Left colon (tissue), 2 donors: ENCODE data around the gene FLT3LG. TPM values are rescaled to one million over a fixed set of nuclear protein-coding genes. Genes with fewer than 3 reads are reported as not detected.
"Not testable (repeated sequence)": the region's sequence is repeated elsewhere in the genome, so short reads cannot be mapped to it uniquely, and the experiment has no call there.

Experiments used
- ATAC-seq: fragments of 200-7000 bp; cut with Tn5 transposase; one replicate; pipeline ENCODE4 v1.9.1; 2020; ENCODE audit warnings: mild to moderate bottlenecking, moderate library complexity
- DNase-seq, 2 donors: peaks; one replicate each; pipeline ENCODE4 v3.0.0-alpha.2; 2020
- intact Hi-C, 2 donors: fragments of 100-400 bp; cut with DNase I in 1 of 2; cut with micrococcal nuclease in 1 of 2; formaldehyde crosslinking; loops; one replicate each; pipeline versions ENCODE4 v1.11.2 to v1.14.0; 2022; cut with DNase I, micrococcal nuclease
- total RNA-seq, 2 donors: library from RNA; stranded (reverse); fragmentation: NEBNext Ultra II Directional; extraction: Animal tissue kit (Norgen Biotek cat#: 25700); gene quantifications; one replicate each; pipeline ENCODE4 v1.2.1, GENCODE V29; 2021
- donor health status: DM: no; HTN: no; CAD: no.
- donor health status: DM: yes; HTN: yes; CAD: no.

Gene FLT3LG
- total RNA-seq, 2 donors from 2014 or later, result 3.4 to 6.4 TPM

DNA sequence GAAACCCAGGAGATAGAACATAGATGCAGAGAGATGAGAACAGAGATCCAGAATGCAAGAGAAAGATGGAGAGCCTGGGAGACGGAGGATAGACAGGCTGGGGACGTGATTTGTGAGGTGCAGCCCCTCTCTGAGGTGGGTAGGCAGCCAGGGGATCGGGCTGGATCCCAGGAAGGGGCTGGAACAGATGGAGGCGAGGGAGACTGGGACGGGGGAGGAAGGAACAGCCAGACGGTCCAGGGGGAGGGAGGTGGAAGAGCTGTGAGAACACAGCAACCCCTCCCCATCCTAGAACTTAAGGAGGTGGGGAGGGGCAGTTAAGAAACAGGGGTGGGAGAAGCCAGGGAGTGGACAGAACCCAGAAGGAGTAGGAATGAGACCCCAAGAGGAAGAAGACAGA is 35.8 kb upstream of the FLT3LG start:
- intact Hi-C loops, result loop anchor here in 1 of 2 donors (10.0 kb wide), 1 partner anchor 173 kb away; no protein-coding TSS in a partner anchor
- ATAC-seq (no peak), DNase-seq (no peak)

DNA sequence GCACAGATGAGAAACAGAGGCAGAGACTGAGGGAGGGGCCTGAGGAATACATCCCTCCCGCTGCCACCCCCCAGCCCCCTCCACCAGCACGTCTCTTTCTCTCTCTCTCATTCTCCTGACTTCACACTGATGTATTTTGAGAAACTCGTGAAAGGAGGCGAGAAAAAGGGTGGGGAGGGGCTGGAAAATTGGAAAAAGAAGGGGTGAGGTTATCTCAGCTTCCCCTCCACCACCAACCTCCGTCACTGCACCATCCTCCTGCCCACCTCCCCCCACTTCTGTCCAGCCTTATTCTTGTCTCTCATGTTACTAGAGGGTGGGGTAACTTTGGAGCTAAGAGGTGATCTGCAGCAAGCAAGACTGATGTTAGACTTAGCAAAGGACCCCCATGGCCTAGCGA is 34.2 kb upstream of the FLT3LG start:
- no peak for ATAC-seq
- intact Hi-C loops, result loop anchor here in 1 of 2 donors (5.0 to 10.0 kb wide), 2 partner anchors 48 to 175 kb away; no protein-coding TSS in a partner anchor
- no peak for DNase-seq

DNA sequence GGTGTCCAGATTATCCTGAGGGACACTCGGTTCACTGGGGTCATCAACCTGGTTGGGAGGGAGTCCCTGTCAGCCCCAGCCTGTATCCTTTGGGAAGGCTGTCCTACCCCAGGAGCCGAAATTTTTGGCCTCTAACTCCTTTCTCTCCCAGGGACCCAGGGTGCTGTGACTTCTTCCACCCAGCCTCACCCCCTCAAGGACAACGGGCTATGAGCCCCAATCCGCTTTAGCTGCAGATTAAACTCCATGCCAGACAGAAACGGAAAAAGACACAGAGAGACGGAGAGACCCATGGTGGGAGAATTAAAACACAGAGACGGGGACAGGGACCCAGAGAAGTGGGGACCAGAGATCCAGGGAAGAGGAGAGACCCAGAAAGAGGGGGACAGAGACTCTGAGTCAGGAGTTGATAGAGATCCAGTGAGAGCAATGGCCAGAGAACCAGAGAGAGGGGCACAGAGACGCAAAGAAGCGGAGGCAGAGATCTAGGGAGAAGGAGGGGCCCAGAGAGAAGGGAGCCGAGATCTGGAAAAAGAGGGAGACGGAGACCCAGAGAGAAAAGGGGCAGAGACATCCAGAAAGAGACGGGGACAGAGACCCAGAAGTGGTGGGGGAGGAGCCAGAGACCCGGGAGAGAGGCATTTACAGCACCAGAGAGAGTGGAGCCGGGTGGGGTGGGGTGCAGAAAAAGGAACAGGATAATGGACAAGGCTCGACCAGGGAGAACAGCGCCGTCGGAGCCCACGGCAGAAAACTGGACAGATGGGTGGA is 33.4 kb upstream of the FLT3LG start:
- DNase-seq (no peak), ATAC-seq (no peak)
- intact Hi-C loops, result loop anchor here in 1 of 2 donors (5.0 kb wide), 1 partner anchor 48 kb away; no protein-coding TSS in a partner anchor

GRCh38 chr19:49441210-49441959 is 32.6 kb upstream of the FLT3LG start, which contains the start of gene SLC17A7:
TSS of gene SLC17A7 (minus strand) at chr19:49441527. CDS start at chr19:49441379, 148 bp downstream.
- intact Hi-C loops, result loop anchor here in 1 of 2 donors (5.0 kb wide), 1 partner anchor 49 kb away; no protein-coding TSS in a partner anchor
- ATAC-seq, result no peak
- peak in 1 of 2 donors; percentile 49 for DNase-seq

DNA sequence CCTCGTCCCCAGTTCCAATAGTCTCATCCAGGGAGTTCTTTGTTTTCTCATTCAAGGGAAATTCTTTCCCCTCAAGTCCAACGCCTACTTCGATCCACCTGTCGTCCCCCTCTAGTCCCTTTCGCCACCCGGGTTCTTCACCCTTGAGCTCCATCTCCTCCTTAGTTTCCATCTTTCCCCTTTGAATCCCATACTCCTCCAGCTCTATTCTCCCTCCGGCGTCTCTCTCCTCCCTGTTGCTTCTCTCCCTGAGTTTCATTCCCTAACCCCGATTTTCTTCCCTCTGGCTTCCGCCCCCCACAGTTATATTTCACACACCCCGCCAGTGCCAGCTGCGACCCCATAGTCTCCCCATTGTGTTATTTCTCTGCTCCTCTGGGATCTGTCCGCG is 32.1 kb upstream of the FLT3LG start:
- ATAC-seq (no peak), DNase-seq (no peak)
- intact Hi-C loops, result loop anchor here in 1 of 2 donors (5.0 kb wide), 1 partner anchor 50 kb away; no protein-coding TSS in a partner anchor

GRCh38 chr19:49442354-49442753 is 31.7 kb upstream of the FLT3LG start:
- ATAC-seq (no peak), DNase-seq (peak in 1 of 2 donors; percentile 48)
- intact Hi-C loops, result loop anchor here in 1 of 2 donors (5.0 kb wide), 1 partner anchor 50 kb away; no protein-coding TSS in a partner anchor

GRCh38 chr19:49442771-49443365 is 31.1 kb upstream of the FLT3LG start:
- ATAC-seq, result peak; percentile 80
- peak; percentile 95 to 96 for DNase-seq
- intact Hi-C loops, result loop anchor here in 1 of 2 donors (5.0 kb wide), 1 partner anchor 51 kb away; no protein-coding TSS in a partner anchor

GRCh38 chr19:49443366-49444099 is 30.5 kb upstream of the FLT3LG start:
- intact Hi-C loops, result loop anchor here in 1 of 2 donors (5.0 kb wide), 1 partner anchor 51 kb away; no protein-coding TSS in a partner anchor
- ATAC-seq, result peak; percentile 87
- DNase-seq, result peak; percentile 93 to 96

DNA sequence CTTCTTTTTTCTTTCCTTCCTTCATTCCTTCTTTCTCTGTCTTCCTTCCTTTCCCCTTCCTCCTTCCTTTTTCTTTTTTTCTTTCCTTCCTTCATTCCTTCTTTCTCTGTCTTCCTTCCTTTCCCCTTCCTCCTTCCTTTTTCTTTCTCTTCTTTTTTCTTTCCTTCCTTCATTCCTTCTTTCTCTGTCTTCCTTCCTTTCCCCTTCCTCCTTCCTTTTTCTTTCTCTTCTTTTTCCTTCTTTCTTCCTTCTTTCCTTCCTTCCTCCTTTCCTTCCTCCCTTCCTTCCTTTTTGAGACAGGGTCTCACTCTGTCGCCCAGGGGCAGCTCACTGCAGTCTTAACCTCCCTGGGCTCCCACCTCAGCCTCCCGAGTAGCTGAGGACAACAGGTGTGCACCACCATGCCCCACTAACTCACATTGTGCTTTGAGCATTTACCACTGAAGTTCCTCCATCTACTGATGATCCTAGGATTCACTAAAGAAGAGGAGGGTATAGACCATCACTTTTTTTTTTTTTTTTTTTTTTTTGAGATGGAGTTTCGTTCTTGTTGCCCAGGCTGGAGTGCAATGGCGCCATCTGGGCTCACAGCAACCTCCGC is 29.8 kb upstream of the FLT3LG start:
- not testable (repeated sequence) for ATAC-seq

GRCh38 chr19:49445997-49446396 is 28.0 kb upstream of the FLT3LG start:
- ATAC-seq (no peak), DNase-seq (no peak)
- intact Hi-C loops, result no loop called here

More for the DNA sequence above, 29.8 kb upstream of the FLT3LG start:
- not testable (repeated sequence) for DNase-seq
- intact Hi-C loops, result loop anchor here in 1 of 2 donors (5.0 kb wide), 1 partner anchor 52 kb away; no protein-coding TSS in a partner anchor

DNA sequence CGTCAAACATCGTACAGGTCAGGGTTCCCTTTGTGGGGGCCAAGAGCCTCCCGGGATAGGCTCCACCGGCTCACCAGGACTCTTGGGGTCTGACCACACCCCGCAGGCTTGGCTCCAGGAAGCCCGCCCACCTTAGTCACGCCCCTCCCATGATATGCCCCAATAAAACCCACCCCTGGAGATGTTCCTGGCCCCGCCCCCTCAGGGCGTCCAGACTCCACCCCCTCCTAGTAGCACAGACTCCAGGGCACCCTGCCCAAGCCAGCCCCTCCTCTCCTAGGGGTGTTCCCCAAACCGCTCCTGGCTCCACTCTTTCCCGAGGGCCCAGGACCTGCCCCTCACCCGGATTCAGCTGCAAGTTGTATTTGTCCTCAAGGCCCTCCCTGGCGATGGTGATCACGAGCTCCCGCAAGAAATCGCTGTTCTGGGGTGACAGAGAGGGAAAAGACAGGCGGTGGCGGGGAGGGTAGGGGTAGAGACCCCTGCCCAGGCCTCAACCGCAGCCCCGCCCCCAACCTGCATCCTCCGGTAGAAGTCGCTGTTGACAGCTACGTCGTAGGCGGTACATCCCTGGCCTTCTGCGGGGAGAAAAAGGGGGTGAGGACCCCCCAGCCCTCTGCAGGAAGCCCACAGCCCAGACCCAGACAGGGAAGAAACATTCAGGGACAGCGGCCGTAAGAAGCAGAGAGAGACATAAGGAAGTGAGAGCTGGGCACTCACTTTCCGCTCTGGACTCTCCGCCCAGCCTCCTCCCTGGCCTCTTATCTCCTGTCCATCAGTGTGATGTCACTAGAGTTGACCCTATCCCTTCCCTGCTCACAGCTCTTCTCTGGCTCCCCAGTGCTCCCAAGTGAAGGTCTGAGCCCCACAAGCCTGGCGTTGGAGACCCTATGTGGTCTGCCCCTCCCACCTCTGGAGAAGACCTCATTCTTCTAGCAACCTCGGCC is 26.3 kb upstream of the FLT3LG start:
- DNase-seq (peak in 1 of 2 donors; percentile 41), ATAC-seq (no peak)
- intact Hi-C loops, result no loop called here

DNA sequence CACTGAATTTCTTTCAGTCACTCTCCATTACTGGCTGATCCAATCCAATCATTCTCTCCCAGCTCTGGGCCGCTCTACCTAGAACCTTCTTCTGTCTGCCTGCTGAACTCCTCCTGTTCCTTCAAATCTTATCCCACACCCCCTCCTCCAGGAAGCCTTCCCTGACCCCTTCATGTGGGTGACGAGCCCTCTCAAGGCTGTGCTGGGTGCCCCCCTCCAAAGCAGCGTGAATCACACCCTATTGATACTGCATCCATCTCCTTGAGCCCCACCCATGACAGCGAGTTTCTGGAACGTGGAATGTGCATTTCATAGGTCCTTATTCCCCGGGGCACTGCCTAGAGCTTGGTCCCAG is 25.6 kb upstream of the FLT3LG start:
- no peak for DNase-seq
- intact Hi-C loops, result no loop called here
- ATAC-seq, result no peak

DNA sequence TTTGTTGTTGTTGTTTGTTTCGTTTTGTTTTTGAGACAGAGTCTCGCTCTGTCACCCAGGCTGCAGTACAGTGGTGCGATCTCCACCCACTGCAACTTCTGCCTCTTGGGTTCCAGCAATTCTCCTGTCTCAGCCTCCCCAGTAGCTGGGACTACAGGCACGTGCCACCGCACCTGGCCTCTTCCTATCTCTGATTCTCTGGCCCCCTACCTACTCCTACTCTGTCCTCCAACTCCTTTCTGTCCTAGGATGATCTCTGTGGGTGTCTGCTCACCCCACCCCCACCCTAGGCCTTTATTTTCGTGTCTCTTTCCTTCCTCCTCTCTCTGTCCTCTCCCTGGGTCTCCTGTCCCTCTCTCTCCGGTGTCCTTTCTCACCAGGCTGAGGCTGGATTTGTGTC is 23.6 kb upstream of the FLT3LG start:
- no peak for ATAC-seq
- intact Hi-C loops, result no loop called here
- no peak for DNase-seq

DNA sequence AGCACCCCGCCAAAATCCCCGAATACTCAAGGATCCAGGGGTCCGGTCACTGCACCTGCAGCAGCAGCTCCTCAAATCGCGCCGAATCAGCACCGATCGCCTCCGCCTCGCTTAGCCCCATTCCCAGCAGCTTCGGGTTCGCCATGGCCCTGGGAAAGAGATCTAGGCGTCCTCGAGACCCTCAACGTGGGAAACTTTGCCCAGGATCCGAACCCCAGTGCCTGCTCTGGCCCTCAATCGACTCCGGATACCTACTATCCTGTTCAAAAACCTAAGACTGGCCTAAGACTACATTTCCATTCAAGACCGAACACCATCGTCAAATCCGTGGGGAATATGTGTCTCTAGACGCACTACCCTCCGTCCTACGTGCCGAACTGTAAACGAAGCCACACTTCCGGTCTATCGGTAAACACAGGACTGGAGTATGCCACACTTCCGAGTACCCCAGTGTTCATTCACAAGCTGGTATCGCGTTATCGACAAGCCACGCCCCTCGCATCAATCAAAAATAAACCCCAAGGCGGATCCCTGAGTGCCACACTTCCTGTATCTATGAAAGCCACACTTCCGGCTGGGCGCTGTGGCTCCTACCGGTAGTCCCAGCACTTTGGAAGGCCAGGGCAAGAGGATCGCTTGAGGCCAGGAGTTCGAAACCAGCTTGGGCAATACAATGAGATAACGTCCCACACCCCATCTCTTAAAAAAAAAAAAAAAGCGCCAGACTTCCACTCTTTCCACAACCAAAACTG is 22.4 kb upstream of the FLT3LG start, which contains the start of gene PIH1D1:
Gene PIH1D1, minus strand, starts transcription at position 385 of the 752 bp plus-strand sequence. Its CDS starts 240 bp downstream, at position 145.
- intact Hi-C loops, result no loop called here
- DNase-seq (peak; percentile 98), ATAC-seq (peak; percentile 77)

- ATAC-seq (peak; percentile 84), DNase-seq (peak; percentile 98 to 99)
- intact Hi-C loops, result no loop called here
Measured at GRCh38 chr19:49453013-49453756, 20.8 kb upstream of the FLT3LG start, which contains the start of gene ALDH16A1. TSS of gene ALDH16A1 (plus strand) at chr19:49453225. CDS start at chr19:49453332, 107 bp downstream.
